Fibroblast of skin of left quadriceps (primary cell): ENCODE data around the gene PRR19.

ENCODE experiments used
- DNase-seq, 2 experiments: peaks; one replicate each; pipeline ENCODE4 v3.0.0-alpha.2; 2013; ENCODE audit warnings: low read depth in 2 of 2

Gene PRR19

DNA sequence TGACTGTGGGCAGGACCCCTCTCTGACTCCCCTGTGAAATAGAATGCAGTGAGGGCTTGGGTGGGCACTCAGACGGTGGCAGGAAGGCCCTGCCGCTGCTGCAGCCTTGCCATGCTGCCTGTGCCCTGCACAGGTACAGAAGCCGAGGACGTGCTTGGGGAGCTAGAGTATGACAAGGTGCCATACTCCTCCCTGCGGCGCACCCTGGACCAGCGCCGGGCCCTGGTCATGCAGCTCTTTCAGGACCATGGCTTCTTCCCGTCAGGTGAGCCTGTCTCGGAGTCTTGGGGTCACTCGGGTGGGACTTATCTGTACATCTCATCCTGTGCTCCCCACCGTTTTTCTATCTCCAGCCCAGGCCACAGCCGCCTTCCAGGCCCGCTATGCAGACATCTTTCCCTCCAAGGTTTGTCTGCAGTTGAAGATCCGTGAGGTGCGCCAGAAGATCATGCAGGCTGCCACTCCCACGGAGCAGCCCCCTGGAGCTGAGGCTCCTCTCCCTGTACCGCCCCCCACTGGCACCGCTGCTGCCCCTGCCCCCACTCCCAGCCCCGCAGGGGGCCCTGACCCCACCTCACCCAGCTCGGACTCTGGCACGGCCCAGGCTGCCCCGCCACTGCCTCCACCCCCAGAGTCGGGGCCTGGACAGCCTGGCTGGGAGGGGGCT, 7.3 kb upstream of the PRR19 start:
- DNase-seq: no peak

DNA sequence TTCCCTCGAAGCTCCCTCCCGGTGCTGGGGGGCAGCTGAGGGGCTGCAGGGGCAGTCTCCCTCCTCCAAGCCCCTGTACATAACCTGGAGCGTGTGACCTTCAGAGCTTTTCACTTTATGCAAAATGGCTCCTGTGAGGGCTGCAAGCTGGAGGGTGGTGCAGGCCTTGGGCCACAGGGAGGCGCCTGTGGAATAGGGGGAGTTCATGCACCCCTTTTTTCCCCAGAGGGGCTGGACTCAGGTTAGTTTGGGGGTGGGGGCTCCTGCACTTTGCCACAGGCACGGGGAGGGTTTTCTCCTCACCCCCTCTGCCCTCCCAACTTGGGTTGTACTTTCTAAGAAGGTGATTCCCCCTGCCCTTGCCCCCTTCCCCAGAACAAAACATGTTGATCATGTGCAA, 6.6 kb upstream of the PRR19 start:
- DNase-seq: no peak

DNA sequence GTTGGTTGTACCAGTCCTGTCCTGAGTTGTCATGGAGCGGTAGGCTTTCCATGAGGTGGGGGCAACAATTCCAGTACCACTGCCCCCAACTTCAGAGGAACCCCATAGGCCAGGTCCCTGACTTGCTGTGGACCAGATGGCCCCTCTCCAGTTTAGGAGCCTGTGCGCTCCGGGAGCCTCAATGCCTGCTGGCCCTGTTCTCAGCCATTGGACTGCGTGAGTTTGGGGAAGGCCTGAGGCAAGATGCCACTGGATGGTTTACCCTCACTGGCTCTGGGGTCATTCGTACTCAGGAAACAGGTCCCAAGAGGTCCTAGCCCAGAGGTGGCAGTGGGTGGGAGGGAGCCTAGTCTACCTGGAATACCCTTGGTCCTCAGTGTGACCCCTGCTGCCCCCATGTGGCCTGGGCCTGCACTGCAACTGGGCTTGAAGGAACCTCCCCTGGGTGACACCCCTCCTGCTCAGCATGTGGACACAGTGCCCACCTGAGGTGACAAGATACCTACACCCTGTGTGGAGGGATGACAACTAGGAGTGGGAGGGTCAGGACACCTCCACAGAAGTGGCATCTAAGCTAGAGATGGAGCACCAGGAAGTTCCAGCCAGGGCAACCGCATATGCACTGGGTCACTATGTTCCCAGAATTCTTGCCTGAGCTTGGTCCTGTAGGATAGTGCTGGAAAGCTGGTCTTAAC, 6.0 kb upstream of the PRR19 start:
- no peak for DNase-seq

GRCh38 chr19:42297039-42297438, 4.9 kb upstream of the PRR19 start:
- DNase-seq: no peak

- DNase-seq: no peak
Observed at GRCh38 chr19:42303101-42303464, 1.2 kb downstream of the PRR19 start.

GRCh38 chr19:42303876-42304275, 1.9 kb downstream of the PRR19 start:
- DNase-seq: no peak

DNA sequence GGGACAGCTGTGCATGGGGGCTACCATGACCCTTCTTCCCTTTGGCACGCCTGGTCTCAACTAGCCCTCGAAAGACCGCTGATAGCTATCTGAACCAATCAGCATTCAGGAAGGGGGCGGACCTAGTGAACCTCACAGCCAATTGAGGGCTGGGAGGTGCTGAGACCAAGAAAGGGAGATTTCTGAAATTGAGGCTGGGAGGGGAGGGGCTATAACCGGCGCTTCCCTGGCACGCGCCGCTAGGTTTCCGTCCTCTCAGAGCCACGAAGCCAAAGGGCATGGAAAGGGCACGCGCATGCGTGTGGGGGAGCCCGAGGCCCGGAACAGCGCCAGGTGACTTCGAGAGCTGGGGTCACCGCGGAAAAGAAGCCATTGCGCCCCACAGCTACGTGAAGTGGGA, 4.7 kb downstream of the PRR19 start:
- DNase-seq: no peak

DNA sequence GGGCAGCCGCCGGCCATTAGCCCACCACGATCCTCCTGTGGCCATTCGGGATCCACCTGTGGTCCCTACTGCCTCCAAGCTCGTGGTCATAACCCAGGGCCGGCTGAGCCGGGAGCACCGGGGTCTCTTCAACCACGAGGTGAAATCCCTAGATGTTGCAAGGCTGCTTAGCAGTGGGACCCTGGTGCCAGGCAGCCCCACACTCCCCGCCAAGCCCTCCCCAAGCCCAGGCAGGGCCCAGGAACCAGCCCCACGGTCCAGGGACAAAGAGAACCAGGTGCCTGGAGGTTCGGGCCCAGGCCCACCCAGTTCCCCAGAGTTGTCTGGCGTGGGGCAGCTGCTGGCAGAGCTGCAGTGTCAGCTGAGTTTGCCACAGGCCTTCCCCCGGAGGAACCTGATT, 7.8 kb downstream of the PRR19 start:
- DNase-seq: no peak

GRCh38 chr19:42311657-42312056, 9.7 kb downstream of the PRR19 start:
- no peak for DNase-seq

- DNase-seq: no peak
Observed at GRCh38 chr19:42312370-42312769, 10.4 kb downstream of the PRR19 start.

GRCh38 chr19:42313096-42313839, 11.3 kb downstream of the PRR19 start, which contains the start of gene TMEM145:
TSS of gene TMEM145 (plus strand) at chr19:42313309. CDS start at chr19:42313377, 68 bp downstream.
- no peak for DNase-seq

GRCh38 chr19:42313840-42314755, 12.2 kb downstream of the PRR19 start:
- DNase-seq: no peak

DNA sequence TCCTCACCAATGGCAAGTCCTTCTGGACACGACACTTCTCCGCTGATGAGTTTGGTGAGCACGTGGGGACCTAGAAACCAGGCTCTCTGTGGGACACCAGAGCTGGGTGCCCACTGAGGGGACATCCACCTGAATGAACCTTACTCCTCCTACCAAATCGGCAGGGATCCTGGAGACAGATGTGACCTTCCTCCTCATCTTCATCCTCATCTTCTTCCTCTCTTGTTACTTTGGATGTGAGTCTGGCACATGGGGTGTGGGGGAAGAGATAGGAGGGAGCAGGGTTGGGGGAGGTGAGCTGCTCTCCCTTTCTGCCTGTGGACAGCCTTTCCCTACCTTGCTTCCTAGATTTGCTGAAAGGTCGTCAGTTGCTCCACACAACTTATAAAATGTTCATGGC, 13.1 kb downstream of the PRR19 start:
- DNase-seq: no peak

GRCh38 chr19:42316223-42317211, 14.6 kb downstream of the PRR19 start:
- no peak for DNase-seq

- no peak for DNase-seq
Observed at GRCh38 chr19:42317535-42317934, 15.6 kb downstream of the PRR19 start.

DNA sequence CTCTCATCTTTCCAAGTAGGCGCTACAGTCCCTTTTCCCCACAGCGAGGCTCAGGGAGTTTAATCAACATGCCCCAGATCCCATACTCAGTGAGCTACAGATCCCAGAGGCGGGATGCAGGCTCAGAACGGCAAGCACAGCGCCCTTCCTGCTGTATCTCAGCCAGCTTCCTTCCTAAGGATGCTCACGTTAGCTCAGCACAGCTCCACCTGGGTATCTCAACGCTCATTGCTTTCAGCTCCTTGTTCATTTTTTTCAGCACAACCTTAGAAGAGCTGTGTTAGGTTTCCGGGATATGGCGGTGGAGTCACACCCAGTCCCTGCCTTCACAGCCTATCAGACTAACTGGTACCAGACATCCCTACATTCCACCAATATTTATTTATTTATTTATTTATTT, 20.4 kb downstream of the PRR19 start:
- DNase-seq: no peak

GRCh38 chr19:42323473-42323851, 21.5 kb downstream of the PRR19 start:
- no peak for DNase-seq

GRCh38 chr19:42323852-42324654, 22.1 kb downstream of the PRR19 start:
- no peak for DNase-seq

DNA sequence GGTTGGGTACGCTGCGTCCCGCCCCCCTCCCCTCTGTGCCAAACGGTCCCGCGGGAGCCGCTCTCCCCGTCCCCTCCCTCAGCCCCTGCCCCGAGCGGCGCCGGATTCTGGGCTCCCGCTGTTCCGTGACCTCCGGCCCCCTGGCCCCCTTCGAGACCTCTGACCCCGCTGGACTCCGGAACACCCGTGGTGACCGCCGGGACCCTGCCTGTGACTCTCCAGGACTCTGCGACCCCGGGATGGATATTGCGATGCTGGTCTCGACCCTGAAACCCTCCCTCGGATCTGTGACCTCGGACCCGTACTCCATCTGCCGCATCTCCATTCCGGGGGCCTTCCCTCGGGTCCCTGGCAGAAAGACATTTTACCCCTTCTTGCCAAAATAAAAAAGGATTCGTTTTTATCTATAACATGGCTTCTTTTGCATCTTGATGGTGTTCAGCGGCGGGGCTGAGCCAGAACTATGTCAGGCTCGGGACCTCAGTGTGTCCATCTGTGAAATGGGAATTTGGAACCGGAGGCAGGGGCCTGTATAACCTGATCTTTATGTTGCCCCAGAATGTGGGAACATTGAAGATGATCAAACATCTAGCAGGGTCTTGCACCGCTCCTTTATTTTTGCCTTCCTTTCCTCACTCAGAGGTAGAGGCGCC, 22.8 kb downstream of the PRR19 start:
- DNase-seq: no peak
